Endodermal cell (in vitro differentiated cells): ENCODE results near the gene VWCE. TPM values are rescaled to one million over a fixed set of nuclear protein-coding genes. Genes with fewer than 3 reads are reported as not detected.

ENCODE experiments used
- DNase-seq: peaks from one replicate; pipeline ENCODE4 v3.0.0-alpha.2; 2017
- H3K27ac ChIP-seq: 2 replicates; pipeline ENCODE4 v1.5.1; 2013; ENCODE audit warnings: mild to moderate bottlenecking, low read depth, low read length, moderate library complexity
- H3K27me3 ChIP-seq: 2 replicates; pipeline ENCODE4 v1.6.1; 2013; ENCODE audit warnings: mild to moderate bottlenecking, low read length, moderate library complexity; ENCODE audit not compliant: insufficient read depth, control insufficient read depth, poor library complexity, severe bottlenecking
- H3K36me3 ChIP-seq: 2 replicates; pipeline ENCODE4 v1.7.0; 2013; ENCODE audit warnings: mild to moderate bottlenecking, low read length, moderate library complexity; ENCODE audit not compliant: control insufficient read depth, insufficient read depth
- H3K4me1 ChIP-seq: one replicate; pipeline ENCODE4 v1.7.0; 2013; ENCODE audit warnings: low read length; ENCODE audit not compliant: control insufficient read depth, insufficient read depth
- H3K4me3 ChIP-seq: 2 replicates; pipeline ENCODE4 v1.5.1; 2013; ENCODE audit warnings: mild to moderate bottlenecking, low read length, moderate library complexity
- H3K9ac ChIP-seq: 2 replicates; pipeline ENCODE4 v1.6.1; 2013; ENCODE audit warnings: mild to moderate bottlenecking, low read length, moderate library complexity; ENCODE audit not compliant: poor library complexity, severe bottlenecking; ENCODE audit errors: extremely low read depth
- H3K9me3 ChIP-seq: 2 replicates; pipeline ENCODE4 v1.6.1; 2013; ENCODE audit warnings: mild to moderate bottlenecking, low read length, moderate library complexity; ENCODE audit not compliant: control insufficient read depth
- H3K27ac Mint-ChIP-seq: 2 replicates; pipeline ENCODE4 v1.8.0; 2020; ENCODE audit warnings: mixed read lengths
- H3K27me3 Mint-ChIP-seq: 2 replicates; pipeline ENCODE4 v1.8.0; 2021; ENCODE audit warnings: mild to moderate bottlenecking, mixed read lengths; ENCODE audit not compliant: insufficient read depth
- H3K36me3 Mint-ChIP-seq: 2 replicates; pipeline ENCODE4 v1.8.0; 2020; ENCODE audit warnings: low read depth, mixed read lengths
- H3K4me1 Mint-ChIP-seq: 2 replicates; pipeline ENCODE4 v1.8.0; 2020; ENCODE audit warnings: mixed read lengths
- H3K4me3 Mint-ChIP-seq: 2 replicates; pipeline ENCODE4 v1.8.0; 2020; ENCODE audit warnings: mild to moderate bottlenecking, moderate library complexity, mixed read lengths
- H3K9me3 Mint-ChIP-seq: 2 replicates; pipeline ENCODE4 v1.8.0; 2020; ENCODE audit warnings: mild to moderate bottlenecking, mixed read lengths
- CTCF ChIP-seq: fragments of 200-600 bp; sonication (generic); conservative IDR thresholded peaks from 2 replicates; pipeline ENCODE4 v1.5.0; 2021; ENCODE audit warnings: antibody characterized with exemption, mild to moderate bottlenecking
- WGBS, 2 experiments: methylation state at CpG; one replicate each; pipeline versions ENCODE4 v1.1.5 to v1.1.7; 2013; ENCODE audit warnings: missing lambda C conversion rate in 2 of 2, mixed read lengths in 1 of 2; ENCODE audit not compliant: insufficient coverage in 1 of 2, insufficient read length in 1 of 2; 5-methylcytosine and 5-hydroxymethylcytosine counted together
- total RNA-seq, 2 donors: library from RNA; stranded (reverse); fragmentation: NEBNext Ultra II Directional in 1 of 2; extraction: Animal tissue kit (Norgen Biotek cat#: 25700) in 1 of 2; gene quantifications; 2 replicates in 1 of 2; 3 replicates in 1 of 2; pipeline ENCODE4 v1.2.1, GENCODE V29; 2021

VWCE gene
- total RNA-seq, 2 donors from 2014 or later, result 7.2 to 13.3 TPM

DNA sequence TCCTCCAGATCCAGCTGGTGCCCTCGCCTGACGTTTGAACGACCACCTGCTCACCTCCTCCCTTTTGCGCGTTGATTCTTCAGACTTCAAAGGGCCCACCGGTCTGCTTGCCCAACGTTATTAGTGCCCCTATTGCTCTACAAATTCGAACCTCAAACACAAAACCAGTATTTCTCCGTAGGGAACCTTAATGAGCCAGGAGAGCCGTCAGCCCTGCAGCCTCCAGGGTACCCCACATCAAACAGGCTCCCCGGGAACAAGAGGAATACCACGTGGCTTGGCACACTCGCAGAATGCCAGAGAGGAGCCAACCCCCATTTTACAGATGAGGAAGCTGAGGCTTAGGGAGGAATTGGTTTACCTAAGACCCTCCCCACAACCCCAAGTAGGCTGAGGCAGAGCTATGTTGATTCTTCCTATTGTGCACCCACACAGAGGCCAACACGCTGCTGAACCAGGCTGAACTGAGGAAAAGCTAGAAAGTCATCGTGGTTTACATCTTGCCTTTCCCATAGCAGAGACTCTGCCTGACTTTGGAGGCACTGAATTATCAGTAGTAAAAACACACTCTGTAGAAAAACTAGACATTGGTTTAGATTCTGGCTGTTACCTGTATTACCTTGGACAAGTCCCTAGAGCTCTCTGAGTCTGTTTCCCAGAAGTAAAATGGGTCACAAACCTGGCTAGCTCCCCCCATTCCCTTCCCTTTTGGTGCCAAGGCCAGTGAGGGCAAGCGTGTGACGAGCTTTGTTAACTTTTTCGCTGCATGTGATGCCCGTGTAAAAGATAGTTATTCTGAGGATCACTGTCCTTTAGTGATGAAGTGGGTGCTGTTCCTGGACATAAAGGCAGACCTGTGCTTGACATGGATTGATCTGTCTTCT, 38.7 kb upstream of the VWCE start:
- DNase-seq, result no peak
- peak overlapping the region; percentile 99 for H3K27ac Mint-ChIP-seq
- H3K36me3 Mint-ChIP-seq, result peaks cover 20% of the 10 kb centered on the region
- no peak for TF ChIP-seq CTCF
- H3K36me3 ChIP-seq, result peaks cover 28% of the 10 kb centered on the region
- peaks cover 5% of the 10 kb centered on the region for H3K4me1 ChIP-seq
- H3K27me3 ChIP-seq, result no peaks in the 10 kb centered on the region
- peak overlapping the region; percentile 100 for H3K9ac ChIP-seq
- H3K9me3 ChIP-seq, result no peaks in the 10 kb centered on the region
- peak overlapping the region; percentile 99 for H3K4me3 ChIP-seq
- peak overlapping the region; percentile 97 for H3K4me3 Mint-ChIP-seq
- H3K27ac ChIP-seq, result peak overlapping the region; percentile 89
- H3K4me1 Mint-ChIP-seq, result peaks cover 17% of the 10 kb centered on the region
- WGBS, 2 experiments, result 37 to 38% methylated on average over 13 to 19 of the region's 19 CpGs
- no peaks in the 10 kb centered on the region for H3K27me3 Mint-ChIP-seq
- H3K9me3 Mint-ChIP-seq, result no peaks in the 10 kb centered on the region

GRCh38 chr11:61332797-61333549, 37.9 kb upstream of the VWCE start, which contains the start of the genes DDB1 and TKFC:
TSS of gene DDB1 (minus strand) at chr11:61333105. CDS start at chr11:61332968, 137 bp downstream.
TSS of gene TKFC (plus strand) at chr11:61333228. CDS start at chr11:61334729, 1,501 bp downstream.
- peak within 1 kb of the TSS; percentile 100 for H3K9ac ChIP-seq
- DNase-seq, result peak; percentile 99
- H3K36me3 Mint-ChIP-seq, result peaks cover 18% of the 10 kb centered on the region
- 0 to 2% methylated on average over 13 to 81 of the region's 81 CpGs for WGBS, 2 experiments
- H3K9me3 ChIP-seq, result no peaks in the 10 kb centered on the region
- peak within 1 kb of the TSS; percentile 89 for H3K27ac ChIP-seq
- H3K9me3 Mint-ChIP-seq, result no peaks in the 10 kb centered on the region
- no peak for TF ChIP-seq CTCF
- peaks cover 17% of the 10 kb centered on the region for H3K4me1 Mint-ChIP-seq
- no peaks in the 10 kb centered on the region for H3K27me3 Mint-ChIP-seq
- peak within 1 kb of the TSS; percentile 97 for H3K4me3 Mint-ChIP-seq
- H3K4me3 ChIP-seq, result peak within 1 kb of the TSS; percentile 99
- H3K27ac Mint-ChIP-seq, result peak within 1 kb of the TSS; percentile 99
- no peaks in the 10 kb centered on the region for H3K27me3 ChIP-seq
- H3K36me3 ChIP-seq, result peaks cover 26% of the 10 kb centered on the region
- peaks cover 5% of the 10 kb centered on the region for H3K4me1 ChIP-seq

- H3K9me3 Mint-ChIP-seq, result no peaks in the 10 kb centered on the region
- no peaks in the 10 kb centered on the region for H3K9me3 ChIP-seq
- TF ChIP-seq CTCF, result no peak
- peaks cover 23% of the 10 kb centered on the region for H3K36me3 Mint-ChIP-seq
- peaks cover 17% of the 10 kb centered on the region for H3K4me1 Mint-ChIP-seq
- 0 to 2% methylated on average over 7 to 24 of the region's 24 CpGs for WGBS, 2 experiments
- H3K27me3 Mint-ChIP-seq, result no peaks in the 10 kb centered on the region
- H3K4me3 Mint-ChIP-seq, result peak overlapping the region; percentile 97
- H3K9ac ChIP-seq, result peak overlapping the region; percentile 100
- DNase-seq, result no peak
- peaks cover 33% of the 10 kb centered on the region for H3K36me3 ChIP-seq
- peak overlapping the region; percentile 89 for H3K27ac ChIP-seq
- peak overlapping the region; percentile 99 for H3K4me3 ChIP-seq
- no peaks in the 10 kb centered on the region for H3K27me3 ChIP-seq
- H3K27ac Mint-ChIP-seq, result peak overlapping the region; percentile 99
- peaks cover 5% of the 10 kb centered on the region for H3K4me1 ChIP-seq
Measured at GRCh38 chr11:61332281-61332796, 37.2 kb upstream of the VWCE start.
